ENCODE measurements around the gene CACUL1.
"Not testable (repeated sequence)": the region's sequence is repeated elsewhere in the genome, so short reads cannot be mapped to it uniquely, and the experiment has no call there.

The CACUL1 gene

DNA sequence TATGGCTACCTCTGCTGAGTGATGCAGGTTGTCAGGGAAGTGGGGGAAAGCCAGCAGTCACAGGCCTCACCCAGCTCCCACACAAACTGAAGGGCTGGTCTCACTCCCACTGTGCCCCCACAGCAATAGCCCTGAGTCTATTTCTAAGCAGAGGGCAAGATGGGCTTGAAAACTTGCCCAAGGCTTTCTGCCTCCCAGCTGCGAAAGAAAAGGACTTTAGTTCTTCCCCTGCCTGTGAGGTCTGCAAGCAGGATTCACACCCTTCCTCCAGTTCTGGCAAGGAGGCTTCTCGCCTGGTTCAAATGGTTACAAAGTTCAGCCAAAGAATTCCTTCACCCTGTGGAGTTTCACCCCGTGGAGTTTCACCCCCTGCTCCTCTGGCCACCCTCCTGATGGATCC is 96.0 kb downstream of the CACUL1 start:
- no peak for ATAC-seq
- TF ChIP-seq, protein P1, sequence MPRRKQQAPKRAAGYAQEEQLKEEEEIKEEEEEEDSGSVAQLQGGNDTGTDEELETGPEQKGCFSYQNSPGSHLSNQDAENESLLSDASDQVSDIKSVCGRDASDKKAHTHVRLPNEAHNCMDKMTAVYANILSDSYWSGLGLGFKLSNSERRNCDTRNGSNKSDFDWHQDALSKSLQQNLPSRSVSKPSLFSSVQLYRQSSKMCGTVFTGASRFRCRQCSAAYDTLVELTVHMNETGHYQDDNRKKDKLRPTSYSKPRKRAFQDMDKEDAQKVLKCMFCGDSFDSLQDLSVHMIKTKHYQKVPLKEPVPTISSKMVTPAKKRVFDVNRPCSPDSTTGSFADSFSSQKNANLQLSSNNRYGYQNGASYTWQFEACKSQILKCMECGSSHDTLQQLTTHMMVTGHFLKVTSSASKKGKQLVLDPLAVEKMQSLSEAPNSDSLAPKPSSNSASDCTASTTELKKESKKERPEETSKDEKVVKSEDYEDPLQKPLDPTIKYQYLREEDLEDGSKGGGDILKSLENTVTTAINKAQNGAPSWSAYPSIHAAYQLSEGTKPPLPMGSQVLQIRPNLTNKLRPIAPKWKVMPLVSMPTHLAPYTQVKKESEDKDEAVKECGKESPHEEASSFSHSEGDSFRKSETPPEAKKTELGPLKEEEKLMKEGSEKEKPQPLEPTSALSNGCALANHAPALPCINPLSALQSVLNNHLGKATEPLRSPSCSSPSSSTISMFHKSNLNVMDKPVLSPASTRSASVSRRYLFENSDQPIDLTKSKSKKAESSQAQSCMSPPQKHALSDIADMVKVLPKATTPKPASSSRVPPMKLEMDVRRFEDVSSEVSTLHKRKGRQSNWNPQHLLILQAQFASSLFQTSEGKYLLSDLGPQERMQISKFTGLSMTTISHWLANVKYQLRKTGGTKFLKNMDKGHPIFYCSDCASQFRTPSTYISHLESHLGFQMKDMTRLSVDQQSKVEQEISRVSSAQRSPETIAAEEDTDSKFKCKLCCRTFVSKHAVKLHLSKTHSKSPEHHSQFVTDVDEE (CRISPR knock-in tag; IDR thresholded peaks at IDR 0.05): no peak
- no peak for TF ChIP-seq BACH2 (CRISPR knock-in tag; IDR thresholded peaks at IDR 0.05; ENCODE audit: borderline replicate concordance)
- TF ChIP-seq CSDC2 (CRISPR knock-in tag; IDR thresholded peaks at IDR 0.05): no peak
- TF ChIP-seq ZNF70 (CRISPR knock-in tag; IDR thresholded peaks at IDR 0.05): no peak
- TF ChIP-seq, protein P2, sequence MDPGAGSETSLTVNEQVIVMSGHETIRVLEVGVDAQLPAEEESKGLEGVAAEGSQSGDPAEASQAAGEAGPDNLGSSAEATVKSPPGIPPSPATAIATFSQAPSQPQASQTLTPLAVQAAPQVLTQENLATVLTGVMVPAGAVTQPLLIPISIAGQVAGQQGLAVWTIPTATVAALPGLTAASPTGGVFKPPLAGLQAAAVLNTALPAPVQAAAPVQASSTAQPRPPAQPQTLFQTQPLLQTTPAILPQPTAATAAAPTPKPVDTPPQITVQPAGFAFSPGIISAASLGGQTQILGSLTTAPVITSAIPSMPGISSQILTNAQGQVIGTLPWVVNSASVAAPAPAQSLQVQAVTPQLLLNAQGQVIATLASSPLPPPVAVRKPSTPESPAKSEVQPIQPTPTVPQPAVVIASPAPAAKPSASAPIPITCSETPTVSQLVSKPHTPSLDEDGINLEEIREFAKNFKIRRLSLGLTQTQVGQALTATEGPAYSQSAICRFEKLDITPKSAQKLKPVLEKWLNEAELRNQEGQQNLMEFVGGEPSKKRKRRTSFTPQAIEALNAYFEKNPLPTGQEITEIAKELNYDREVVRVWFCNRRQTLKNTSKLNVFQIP (CRISPR knock-in tag; IDR thresholded peaks at IDR 0.05; ENCODE audit: borderline replicate concordance, low read depth): no peak
- no peak for TF ChIP-seq ZFP3 (CRISPR knock-in tag; IDR thresholded peaks at IDR 0.05)
- TF ChIP-seq ZNF565 (CRISPR knock-in tag; conservative IDR thresholded peaks at IDR 0.05; ENCODE audit: low read depth): no peak
- no peak for TF ChIP-seq ZFP30 (CRISPR knock-in tag; IDR thresholded peaks at IDR 0.05)
- no peak for TF ChIP-seq ESRRG (CRISPR knock-in tag; IDR thresholded peaks at IDR 0.05)
- no peak for TF ChIP-seq TCF4 (CRISPR knock-in tag; IDR thresholded peaks at IDR 0.05; ENCODE audit: borderline replicate concordance)
- TF ChIP-seq ZNF8 (CRISPR knock-in tag; IDR thresholded peaks at IDR 0.05): no peak
- no peak for TF ChIP-seq PPARA (CRISPR knock-in tag; IDR thresholded peaks at IDR 0.05; ENCODE audit: borderline replicate concordance)
- TF ChIP-seq ARNTL (CRISPR knock-in tag; IDR thresholded peaks at IDR 0.05; ENCODE audit: borderline replicate concordance, low read depth): no peak
- TF ChIP-seq TOX (CRISPR knock-in tag; IDR thresholded peaks at IDR 0.05; ENCODE audit: borderline replicate concordance): no peak
- TF ChIP-seq, protein P3, sequence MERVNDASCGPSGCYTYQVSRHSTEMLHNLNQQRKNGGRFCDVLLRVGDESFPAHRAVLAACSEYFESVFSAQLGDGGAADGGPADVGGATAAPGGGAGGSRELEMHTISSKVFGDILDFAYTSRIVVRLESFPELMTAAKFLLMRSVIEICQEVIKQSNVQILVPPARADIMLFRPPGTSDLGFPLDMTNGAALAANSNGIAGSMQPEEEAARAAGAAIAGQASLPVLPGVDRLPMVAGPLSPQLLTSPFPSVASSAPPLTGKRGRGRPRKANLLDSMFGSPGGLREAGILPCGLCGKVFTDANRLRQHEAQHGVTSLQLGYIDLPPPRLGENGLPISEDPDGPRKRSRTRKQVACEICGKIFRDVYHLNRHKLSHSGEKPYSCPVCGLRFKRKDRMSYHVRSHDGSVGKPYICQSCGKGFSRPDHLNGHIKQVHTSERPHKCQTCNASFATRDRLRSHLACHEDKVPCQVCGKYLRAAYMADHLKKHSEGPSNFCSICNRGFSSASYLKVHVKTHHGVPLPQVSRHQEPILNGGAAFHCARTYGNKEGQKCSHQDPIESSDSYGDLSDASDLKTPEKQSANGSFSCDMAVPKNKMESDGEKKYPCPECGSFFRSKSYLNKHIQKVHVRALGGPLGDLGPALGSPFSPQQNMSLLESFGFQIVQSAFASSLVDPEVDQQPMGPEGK (CRISPR knock-in tag; IDR thresholded peaks at IDR 0.05; ENCODE audit: borderline replicate concordance): no peak
- no peak for TF ChIP-seq SNAI2 (CRISPR knock-in tag; IDR thresholded peaks at IDR 0.05)
- TF ChIP-seq ISL1 (CRISPR knock-in tag; IDR thresholded peaks at IDR 0.05): no peak
- TF ChIP-seq ZC3H10 (CRISPR knock-in tag; IDR thresholded peaks at IDR 0.05): no peak
- no peak for TF ChIP-seq GLIS3 (CRISPR knock-in tag; IDR thresholded peaks at IDR 0.05)

DNA sequence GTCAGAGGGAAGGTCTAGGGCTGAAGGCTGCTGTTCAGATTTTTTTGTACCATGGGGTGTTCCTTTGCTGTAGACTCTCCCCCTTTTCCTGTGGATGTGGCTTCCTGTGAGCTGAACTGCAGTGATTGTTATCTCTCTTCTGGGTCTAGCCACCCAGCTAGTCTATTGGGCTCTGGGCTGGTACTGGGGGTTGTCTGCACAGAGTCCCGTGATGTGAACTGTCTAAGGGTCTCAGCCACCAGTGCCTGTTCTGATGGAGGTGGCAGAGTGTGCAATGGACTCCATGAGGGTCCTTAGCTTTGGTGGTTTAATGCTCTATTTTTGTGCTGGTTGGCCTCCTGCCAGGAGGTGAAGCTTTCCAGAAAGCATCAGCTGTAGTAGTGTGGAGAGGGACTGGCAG is 96.6 kb downstream of the CACUL1 start:
- ATAC-seq: not testable (repeated sequence)

DNA sequence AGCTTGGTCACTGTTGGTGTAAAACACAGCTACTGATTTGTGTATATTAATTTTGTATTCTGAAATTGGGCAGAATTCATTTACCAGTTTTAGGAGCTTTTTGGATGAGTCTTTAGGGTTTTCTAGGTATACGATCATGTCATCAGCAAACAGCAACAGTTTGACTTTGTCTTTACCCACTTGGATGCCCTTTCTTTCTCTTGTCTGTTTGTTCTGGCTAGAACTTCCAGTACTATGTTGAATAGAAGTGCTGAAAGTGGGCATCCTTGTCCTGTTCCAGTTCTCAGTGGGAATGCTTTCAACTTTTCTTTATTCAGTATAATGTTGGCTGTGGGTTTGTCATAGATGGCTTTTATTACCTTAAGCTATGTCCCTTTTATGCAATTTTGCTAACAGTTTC is 109.5 kb downstream of the CACUL1 start:
- ATAC-seq: not testable (repeated sequence)

DNA sequence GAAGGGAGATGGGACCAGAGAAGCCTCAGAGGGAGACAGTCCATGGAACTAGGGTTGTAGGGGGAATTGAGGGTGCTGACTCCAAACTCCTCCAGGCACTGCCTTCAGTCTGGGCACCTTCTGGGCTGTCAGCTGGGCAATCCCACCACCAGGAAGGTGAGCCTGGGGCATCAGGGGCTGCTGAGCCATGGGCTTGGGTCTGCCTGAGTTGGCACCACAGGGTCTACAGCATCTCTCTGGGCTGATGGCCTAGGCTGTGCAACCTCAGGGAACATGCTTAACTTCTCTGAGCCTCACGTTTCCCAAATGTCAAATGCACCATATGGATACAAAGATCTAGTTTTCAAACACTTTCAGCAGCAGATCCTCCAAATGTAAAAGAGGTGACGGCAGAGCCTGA is 112.5 kb downstream of the CACUL1 start:
- no peak for ATAC-seq
- TF ChIP-seq OSR1 (CRISPR knock-in tag; IDR thresholded peaks at IDR 0.05): no peak

DNA sequence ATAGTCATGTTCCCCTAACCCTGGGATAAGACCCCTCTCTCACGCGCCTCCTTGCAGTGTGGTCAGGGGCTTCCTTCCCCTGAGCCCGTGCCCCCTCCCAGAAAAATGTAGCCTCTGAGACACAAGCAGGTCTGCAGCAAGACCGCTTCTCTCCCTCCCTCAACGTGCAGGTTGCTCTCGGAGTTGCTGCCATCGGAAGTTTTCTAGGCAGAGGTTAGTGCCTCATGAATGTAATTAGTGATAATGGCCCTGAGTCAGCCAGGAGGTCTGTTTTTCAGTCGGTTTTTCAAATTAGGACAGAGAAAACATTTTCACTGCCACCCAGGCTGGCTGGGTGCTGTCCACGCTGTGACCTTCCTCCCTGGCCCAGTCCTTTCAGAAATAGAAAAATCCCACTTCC is 116.1 kb downstream of the CACUL1 start:
- ATAC-seq: no peak
- no peak for TF ChIP-seq ARNTL (CRISPR knock-in tag; IDR thresholded peaks at IDR 0.05; ENCODE audit: borderline replicate concordance, low read depth)
- TF ChIP-seq ZNF70 (CRISPR knock-in tag; IDR thresholded peaks at IDR 0.05): no peak
- TF ChIP-seq CSDC2 (CRISPR knock-in tag; IDR thresholded peaks at IDR 0.05): no peak
- TF ChIP-seq, protein P4, sequence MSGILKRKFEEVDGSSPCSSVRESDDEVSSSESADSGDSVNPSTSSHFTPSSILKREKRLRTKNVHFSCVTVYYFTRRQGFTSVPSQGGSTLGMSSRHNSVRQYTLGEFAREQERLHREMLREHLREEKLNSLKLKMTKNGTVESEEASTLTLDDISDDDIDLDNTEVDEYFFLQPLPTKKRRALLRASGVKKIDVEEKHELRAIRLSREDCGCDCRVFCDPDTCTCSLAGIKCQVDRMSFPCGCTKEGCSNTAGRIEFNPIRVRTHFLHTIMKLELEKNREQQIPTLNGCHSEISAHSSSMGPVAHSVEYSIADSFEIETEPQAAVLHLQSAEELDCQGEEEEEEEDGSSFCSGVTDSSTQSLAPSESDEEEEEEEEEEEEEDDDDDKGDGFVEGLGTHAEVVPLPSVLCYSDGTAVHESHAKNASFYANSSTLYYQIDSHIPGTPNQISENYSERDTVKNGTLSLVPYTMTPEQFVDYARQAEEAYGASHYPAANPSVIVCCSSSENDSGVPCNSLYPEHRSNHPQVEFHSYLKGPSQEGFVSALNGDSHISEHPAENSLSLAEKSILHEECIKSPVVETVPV (CRISPR knock-in tag; IDR thresholded peaks at IDR 0.05): no peak
- no peak for TF ChIP-seq ISL1 (CRISPR knock-in tag; IDR thresholded peaks at IDR 0.05)
- TF ChIP-seq, protein P5, sequence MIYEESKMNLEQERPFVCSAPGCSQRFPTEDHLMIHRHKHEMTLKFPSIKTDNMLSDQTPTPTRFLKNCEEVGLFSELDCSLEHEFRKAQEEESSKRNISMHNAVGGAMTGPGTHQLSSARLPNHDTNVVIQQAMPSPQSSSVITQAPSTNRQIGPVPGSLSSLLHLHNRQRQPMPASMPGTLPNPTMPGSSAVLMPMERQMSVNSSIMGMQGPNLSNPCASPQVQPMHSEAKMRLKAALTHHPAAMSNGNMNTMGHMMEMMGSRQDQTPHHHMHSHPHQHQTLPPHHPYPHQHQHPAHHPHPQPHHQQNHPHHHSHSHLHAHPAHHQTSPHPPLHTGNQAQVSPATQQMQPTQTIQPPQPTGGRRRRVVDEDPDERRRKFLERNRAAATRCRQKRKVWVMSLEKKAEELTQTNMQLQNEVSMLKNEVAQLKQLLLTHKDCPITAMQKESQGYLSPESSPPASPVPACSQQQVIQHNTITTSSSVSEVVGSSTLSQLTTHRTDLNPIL (CRISPR knock-in tag; IDR thresholded peaks at IDR 0.05; ENCODE audit: low read depth): no peak
- TF ChIP-seq OSR1 (CRISPR knock-in tag; IDR thresholded peaks at IDR 0.05): no peak
- TF ChIP-seq GLIS3 (CRISPR knock-in tag; IDR thresholded peaks at IDR 0.05): no peak
- TF ChIP-seq, protein P1 (CRISPR knock-in tag; IDR thresholded peaks at IDR 0.05): no peak
- TF ChIP-seq RARB (CRISPR knock-in tag; IDR thresholded peaks at IDR 0.05): no peak
- no peak for TF ChIP-seq PPARA (CRISPR knock-in tag; IDR thresholded peaks at IDR 0.05; ENCODE audit: borderline replicate concordance)
- TF ChIP-seq ZFP30 (CRISPR knock-in tag; IDR thresholded peaks at IDR 0.05): no peak
